HG02943 (cell line): Measurements from ENCODE around the gene ING3.

Experiments used
- ATAC-seq: cut with Tn5 transposase; IDR thresholded peaks from one replicate; pipeline ENCODE4 v1.9.1; 2021; ENCODE audit warnings: mild to moderate bottlenecking, low read depth, moderate library complexity; ENCODE audit not compliant: unreplicated experiment

The ING3 gene

DNA sequence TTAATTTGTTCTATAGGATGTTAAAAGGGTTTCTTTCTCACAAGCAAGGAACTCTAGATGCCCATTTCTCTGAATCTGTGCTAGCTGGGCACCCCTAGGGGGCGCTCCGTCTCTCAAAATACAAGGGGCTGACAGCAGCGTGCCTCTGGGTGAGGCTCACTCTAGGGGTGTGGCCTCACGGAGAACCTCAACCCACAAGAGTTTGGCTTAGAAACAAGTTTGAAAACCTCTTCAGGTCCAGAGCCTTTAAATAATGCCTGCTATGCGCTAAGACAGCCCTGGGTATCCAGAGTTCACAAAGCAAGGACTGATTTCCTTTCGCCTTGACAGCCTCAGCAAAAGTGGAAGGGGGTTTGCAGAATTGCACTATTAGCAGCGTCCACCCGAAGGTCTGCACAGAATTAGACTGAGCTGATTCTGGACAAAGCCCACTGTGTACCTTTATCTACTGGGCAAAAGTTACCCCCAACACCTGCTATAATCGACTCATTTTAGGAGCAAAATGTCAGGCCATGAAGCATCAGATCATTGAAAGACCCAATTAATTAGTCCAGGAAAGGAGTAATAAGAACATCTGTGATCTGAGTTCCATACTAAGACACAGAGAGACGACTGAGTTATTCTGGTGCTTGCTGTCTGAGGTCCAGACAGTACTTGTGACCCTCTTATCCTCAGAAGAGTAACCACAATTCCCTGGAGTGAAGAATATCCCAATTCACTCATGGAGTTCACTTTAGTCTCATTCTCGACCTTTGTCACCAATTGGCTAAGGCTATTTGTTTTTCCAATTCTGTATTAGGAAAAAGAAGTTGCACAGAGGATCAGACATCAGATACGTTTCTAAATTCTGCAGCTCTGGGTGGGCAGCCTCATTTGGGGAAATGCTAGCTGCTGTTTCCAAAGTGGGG is 37.4 kb downstream of the ING3 start:
- peak; percentile 91 for ATAC-seq

DNA sequence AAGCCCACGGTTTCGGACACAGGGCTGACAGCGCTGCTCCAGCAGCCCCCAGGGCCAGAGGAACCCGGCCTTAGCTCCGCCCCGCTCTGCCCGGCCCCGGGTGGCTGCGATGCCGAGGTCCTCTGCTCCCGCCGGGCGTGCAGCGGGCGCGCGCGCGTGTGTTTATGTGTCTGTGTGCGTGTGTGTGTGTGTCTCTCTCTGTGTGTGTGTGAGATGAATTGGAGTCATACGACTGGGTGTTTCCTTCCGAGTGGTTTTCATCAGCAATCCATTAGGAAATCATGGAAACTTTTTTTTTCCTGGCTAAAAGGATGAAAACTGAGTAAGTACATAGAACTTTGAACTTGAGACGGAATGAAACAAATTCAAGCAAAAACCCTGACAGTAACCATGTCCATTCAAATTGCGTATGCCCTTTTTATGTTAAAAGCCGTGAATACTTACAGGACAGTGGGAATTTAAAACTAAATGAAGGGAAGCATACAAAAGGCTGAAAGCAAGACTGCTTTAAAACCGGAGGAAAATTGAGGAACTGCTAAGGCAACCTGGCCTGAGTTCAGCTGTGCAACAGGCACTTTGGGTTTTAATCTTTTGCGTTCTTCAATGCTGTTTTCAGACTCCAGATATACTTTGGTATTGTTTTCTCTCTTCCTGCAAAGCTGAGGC is 38.1 kb downstream of the ING3 start, which contains the start of gene CPED1:
TSS of gene CPED1 (plus strand) at position 121 of the 666 bp plus-strand sequence. CDS start 911 bp downstream, outside the sequence.
- ATAC-seq: peak; percentile 53

DNA sequence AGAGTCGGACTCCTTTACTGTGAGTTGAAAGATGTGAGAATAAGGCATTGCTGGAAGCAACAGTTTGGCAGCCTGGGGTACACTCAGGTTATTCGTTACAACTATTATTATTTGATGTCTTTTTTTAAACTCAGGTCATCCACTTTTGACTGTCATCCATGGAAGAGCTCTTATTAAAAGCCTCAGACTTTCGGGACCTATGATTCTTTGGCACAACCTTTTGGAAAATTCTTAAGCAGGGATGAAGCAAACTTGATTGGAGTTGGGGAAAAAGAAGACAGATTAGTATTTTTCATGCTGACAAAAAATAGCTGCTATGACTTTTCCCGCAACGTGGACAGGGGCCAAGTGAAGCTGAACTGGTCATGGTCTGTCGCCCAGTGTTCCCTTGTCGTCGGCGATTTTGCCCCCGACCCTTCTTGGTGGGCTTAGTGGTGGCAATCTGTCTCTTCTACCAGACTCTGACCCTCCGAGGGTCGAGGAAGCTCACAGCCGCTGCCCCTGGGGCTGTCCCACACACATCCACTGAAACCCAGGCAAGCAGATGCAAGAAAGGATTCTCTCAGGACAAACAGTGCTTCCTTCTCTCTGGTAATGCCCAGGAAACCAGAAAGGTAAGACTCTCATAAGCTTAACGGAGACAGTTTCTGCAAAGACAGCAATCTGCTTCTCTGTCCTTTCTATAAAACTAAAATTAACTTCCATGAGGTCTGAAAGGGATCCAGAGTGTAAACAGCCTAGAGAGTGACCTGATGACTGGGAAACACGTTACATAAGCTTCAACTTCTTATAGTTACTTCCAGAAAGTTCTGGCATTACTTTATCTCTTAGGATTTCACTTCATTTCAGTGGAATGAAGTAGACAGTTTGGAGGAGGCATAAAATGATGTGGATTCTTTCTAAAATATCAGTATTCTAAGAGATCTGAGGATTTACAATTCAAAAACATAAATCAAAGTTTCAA is 39.0 kb downstream of the ING3 start:
- ATAC-seq: no peak

DNA sequence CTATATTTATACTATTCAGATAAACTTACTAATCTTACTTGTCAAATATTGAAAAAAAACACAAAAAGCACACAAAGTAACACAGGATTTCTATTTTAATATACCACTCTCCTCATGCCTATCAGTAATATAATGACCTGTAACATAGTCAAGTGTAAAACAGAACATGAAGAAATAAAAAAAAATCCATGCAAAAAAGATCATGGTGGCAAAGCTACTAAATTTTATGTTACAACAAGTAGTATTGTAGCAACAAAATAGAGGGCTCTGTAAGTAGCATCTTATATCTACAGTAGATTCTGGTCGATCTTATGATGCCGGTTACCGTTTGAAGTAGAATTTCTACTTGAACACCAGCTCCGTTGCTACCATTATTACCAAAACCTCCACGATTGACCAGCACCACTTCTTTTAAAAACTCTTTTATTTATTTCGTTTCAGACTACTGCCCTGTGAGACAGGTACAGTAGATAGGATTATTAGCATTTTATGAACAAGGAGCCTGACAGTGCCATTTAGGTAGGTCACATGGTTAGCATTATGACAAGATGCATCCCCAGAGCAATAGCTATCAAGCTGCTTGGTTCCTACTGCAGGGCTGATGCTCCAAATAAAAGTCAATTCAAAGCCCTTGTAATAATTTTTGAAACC is 40.0 kb downstream of the ING3 start:
- no peak for ATAC-seq

DNA sequence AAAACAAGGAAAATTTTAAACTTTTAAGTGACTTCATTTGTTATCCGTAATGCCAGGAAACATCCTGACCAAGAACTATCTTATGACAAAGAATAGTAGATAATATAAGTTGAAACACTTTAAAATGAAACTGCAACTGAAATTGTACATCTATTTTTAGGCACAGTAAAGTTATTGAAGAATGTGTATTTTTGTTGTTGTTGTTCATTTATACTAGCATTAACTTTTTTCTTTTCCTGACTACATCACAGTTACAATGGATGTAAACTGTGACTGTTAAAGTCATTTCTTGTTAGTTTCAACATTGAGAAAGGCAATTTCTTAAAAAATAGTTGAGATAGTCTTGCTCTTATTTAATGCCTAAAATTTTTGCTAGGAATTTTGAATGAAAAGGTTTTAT is 40.6 kb downstream of the ING3 start:
- no peak for ATAC-seq

DNA sequence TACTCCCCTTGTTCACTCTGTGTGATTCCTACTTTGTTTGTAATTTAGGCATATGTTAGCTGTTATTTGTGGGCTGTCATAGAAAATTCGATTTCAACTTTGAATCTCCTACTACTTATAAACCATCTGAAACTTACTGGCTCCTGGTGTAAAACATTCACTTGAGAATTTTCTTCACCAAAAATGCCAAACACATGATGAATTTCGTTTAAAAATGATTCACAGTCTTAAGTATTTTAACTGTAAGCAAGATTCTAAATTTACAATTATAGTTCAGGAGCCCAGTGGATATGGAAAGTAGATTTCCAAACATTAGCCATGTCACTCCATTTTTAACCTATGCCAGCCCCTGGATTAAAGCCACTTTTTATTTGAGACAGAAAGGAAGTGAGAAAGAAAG is 41.0 kb downstream of the ING3 start:
- ATAC-seq: no peak

DNA sequence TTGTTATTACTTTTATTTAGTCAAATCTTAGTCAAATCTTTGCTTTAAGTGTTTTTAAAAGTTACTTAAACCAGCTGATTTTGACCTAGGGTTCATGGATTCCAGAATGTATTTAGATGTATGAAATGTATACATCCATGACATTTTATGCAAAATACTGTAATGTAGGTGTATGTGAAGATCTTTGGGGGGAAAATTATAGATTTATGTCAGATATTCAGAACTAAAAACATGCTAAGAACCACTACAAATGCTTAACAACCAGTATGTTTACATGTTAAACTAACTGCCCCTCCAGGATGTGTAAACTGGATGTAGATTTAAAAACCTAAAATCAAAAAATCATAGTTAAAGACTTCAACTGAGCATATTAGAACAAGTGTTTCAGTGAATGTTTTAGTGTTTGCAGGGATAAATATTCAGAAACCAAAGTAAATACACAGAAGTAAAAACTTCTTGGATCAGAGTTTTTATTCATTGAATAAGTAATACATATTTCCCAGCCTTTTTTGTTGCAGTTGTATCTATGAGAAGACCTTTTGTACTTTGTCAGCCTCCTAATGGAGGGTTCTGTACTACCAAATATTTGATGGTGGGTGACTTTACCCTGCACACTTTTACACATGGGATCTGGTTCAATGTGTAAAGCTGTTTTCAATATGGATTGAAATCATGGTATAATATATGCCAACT is 41.8 kb downstream of the ING3 start:
- no peak for ATAC-seq

DNA sequence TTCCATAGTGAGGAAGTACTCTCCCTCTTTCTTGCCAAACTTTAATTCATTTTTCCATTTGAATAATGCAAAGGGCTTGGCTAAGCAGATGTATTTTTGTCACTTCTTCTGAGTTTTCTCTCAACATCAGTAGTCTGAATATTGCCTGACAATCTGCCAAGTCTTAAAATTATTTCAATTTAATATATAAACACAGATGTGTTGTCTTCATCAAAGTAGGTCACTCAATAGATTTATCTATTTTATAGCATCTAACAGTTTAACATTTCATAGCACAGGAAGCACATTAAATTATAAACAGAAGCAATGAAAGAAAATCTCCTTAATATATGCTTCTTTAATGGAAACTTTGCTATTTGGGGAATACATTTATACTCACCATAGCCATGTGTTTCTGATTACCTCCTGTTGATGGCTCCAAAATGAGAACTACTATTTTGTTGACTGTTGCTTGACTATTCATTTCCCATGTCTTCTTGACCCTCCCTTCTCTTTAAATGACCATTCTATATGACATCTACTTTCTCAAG is 42.5 kb downstream of the ING3 start:
- ATAC-seq: no peak

DNA sequence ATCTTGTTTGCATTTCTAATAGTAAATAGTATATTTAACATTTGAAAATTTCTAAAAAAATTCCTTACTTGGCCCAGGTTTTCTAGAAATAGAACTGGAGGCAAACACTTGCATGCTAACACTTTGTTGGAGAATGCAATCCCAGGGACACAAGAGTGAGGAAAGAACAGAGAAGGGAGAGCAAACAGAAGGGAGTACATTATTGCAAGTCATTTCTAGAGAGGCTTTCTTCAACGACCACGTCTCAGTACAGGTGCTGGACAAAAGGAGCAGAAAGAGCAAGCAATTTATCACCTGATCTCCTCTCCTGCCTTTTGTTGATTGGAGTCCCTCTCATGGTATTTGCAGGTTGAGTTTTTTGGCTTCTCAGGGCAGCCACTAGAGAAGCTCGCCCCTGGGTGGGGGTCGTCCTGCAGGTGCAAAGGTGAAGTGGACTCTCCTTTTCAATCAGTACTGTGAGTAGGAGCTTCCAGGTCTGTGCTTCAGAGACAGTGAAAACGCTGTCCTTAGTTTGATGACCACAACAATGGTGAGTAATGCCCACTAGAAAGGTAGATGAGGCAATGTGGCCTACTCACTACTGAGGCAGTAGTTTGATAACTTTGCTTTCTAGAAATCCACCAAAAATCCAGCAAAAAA is 43.1 kb downstream of the ING3 start:
- ATAC-seq: no peak

DNA sequence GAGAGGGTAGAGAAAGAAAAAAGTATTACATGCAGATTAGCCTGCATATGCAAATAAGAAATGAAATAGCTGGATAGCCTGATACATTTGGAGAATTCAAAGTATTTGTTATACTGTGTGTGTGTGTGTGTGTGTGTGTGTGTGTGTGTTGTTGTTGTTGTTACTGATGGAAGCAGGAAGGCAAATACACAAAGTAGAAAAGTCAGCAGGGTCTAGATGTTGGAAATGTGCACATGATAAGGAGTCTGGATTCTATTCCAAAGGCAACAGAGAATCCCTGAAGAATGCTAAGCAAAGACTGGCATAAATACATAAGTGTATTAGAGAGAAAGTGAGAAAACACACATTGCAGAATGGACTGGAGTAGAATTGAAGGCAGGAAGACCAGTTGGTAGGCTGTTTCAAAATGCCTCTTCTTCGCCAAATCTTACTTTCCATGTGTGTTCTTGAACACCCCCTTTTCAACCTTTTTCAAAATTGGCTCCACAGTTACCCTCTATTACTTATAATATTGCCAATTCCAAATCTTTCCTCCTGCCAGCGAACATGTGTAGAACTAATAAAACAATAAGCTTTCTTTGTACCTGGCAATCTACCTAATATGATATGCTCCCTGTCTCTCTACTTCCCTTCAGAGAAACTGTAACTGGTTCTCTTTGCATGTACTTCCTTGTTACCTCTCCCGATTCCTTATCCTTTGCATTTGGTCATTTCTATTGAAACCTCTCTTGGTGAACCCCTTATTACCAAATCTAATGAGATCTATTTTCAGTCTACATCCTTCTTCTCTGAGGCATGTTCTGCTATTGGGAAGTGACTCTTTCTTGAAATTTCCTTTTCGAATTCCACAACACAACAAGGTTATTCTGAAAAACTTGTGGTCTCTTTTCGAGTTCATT is 44.2 kb downstream of the ING3 start:
- no peak for ATAC-seq

DNA sequence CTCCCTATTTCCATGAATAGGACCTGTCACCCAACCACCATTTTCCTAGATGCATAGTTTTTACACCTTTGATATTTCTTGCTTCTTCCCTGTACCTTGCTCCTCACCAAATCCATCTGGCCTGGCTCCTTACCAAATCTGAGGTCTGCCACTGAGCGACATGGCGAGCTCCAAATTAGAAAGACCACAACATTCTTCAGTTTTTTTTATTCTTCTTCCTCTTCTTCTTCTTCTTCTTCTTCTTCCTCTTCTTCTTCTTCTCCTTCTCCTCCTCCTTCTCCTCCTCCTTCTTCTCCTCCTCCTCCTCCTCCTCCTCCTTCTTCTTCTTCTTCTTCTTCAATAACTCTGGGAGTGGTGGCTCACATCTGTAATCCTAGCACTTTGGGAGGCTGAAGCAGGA is 45.1 kb downstream of the ING3 start:
- no peak for ATAC-seq

DNA sequence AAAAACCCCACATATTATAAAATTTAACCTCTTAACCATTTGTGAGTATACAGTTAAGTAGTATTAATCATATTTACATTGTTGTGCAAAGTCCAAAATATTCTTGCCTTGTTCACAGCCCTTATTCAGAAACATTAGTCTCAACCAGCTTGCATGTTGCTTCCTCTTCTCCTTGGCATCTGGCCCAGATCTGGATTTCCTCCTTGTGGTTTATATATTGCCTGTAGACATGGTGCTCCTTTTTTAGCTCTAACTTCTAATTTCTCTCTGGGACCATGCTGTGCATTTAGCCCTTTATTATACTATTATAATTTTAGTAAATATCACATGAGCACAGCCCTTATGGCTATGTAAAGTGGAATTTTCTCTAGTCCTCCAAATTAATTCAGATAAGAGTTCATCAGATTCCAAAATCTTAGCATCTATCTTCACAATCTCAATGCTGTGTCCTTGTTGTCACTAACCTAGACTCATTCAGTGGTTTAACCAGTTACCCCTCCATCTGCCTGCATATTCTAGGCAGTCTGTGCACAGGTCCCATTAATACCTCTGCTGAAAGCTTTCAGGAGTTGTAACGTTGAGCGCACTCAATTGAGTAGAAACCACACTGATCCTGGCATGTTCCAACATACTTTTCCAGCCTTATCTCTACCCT is 45.9 kb downstream of the ING3 start:
- no peak for ATAC-seq

DNA sequence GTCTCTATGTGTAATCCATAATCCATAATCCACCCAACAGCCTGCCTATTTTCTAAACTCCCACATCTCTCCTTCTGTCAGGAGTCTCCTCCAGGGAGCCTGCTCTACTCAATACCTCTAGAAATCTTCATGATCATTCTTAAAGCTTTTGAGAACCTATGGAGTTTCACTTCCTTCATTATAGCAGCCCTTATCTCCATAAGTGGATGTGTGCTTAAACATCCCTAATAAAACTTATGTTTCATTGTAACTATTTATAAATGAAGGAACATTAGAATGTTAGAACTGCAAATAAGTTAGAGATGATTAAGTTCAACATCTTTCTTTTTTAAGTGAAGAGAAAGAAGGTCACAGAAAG is 46.4 kb downstream of the ING3 start:
- ATAC-seq: no peak

DNA sequence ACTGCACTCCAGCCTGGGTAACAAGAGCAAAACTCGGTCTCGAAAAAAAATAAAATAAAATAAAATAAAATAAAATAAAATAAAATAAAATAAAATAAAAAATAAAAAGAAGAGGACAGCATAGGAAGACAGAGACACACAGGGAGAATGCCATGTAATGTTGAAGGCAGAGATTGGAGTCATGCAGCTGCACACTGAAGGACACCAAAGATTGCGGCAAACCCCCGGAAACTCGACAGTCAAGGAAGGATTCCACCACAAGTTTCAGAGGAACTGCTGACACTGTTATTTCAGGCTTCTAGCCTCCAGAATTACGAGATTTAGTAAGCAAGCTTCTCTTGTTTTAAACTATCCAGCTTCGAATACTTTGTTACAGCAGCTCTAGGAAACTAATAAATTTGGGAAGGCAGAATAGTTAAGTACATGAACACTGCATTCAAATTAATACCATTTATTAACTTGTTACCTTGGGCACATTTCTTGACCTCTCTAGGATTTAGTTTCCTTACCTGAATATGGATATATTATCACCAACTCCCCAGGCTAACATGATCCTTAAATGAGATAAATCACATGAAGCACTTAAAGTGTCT is 47.4 kb downstream of the ING3 start:
- ATAC-seq: no peak

DNA sequence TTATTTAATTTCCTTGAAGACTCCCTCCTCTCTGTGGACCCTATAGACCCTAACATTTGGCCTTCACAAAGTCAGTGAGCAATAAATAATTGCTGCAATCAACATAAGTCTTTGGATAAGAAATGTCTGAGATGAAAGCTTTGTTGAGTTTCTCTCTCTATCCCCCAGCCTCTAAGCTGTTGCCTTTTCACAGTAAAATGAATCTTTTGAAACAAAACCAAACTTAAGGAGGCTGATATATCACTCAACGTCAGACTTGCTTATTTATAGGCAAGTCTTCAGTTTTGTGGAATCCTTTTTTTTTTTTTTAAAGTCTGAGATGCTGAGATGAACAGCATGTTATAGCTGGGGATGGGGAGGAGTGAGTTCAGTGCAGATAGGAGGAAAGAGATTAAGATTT is 47.9 kb downstream of the ING3 start:
- ATAC-seq: no peak

DNA sequence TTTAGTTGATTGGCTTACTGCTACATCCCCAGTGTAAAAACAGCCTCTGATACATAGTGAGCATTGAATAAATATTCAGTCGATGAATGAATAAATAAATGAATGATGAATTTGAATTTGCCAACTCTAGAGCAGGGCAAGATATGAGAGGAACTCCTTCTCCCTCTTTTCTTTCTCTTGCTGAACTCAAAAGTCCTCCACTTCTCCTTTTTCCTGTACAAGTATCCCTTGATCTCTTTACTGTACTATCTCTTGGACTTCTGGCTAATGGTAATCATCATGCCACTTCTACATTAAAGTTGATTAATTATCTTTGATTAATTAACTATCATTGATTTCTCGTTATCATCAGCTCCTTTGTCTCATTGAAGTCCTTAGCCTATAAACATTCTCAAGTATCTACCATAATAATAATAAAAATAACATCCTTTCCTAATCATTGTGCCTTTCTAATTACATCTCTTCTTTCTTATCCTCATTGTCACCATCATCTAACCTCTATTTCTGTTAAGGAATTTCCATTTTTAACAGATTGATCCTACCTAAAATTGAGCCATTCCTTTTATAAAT is 48.5 kb downstream of the ING3 start:
- ATAC-seq: no peak
